Mucosa of descending colon (tissue), 3 donors: ENCODE measurements around the gene ZFAND3. TPM values are rescaled to one million over a fixed set of nuclear protein-coding genes. Genes with fewer than 3 reads are reported as not detected.

Experiments used
- ATAC-seq: fragments of 200-7000 bp; cut with Tn5 transposase; one replicate; pipeline ENCODE4 v1.9.1; 2020; ENCODE audit warnings: mild to moderate bottlenecking, moderate library complexity
- DNase-seq, 3 donors: peaks; one replicate each; pipeline ENCODE4 v3.0.0-alpha.2; 2020
- H3K36me3 ChIP-seq: fragments of 200-600 bp; one replicate; pipeline ENCODE4 v1.8.0; 2021; ENCODE audit warnings: low read depth, mild to moderate bottlenecking
- H3K4me1 ChIP-seq: fragments of 200-600 bp; one replicate; pipeline ENCODE4 v1.8.0; 2021; ENCODE audit warnings: low read depth, mild to moderate bottlenecking
- H3K4me3 ChIP-seq: fragments of 200-600 bp; one replicate; pipeline ENCODE4 v1.8.0; 2021; ENCODE audit warnings: mild to moderate bottlenecking
- H3K9me3 ChIP-seq: fragments of 200-600 bp; one replicate; pipeline ENCODE4 v1.8.0; 2021; ENCODE audit warnings: mild to moderate bottlenecking
- intact Hi-C, 2 donors: fragments of 100-400 bp; cut with DNase I in 1 of 2; cut with micrococcal nuclease in 1 of 2; formaldehyde crosslinking; loops; one replicate each; pipeline versions ENCODE4 v1.11.0 to v1.11.1; 2022; cut with DNase I, micrococcal nuclease
- total RNA-seq, 3 donors: library from RNA; stranded (reverse); fragmentation: NEBNext Ultra II Directional in 2 of 3; extraction: Animal tissue kit (Norgen Biotek cat#: 25700) in 2 of 3; gene quantifications; one replicate each; pipeline versions ENCODE4 v1.2.1 to v1.2.4, GENCODE V29; 2021 to 2023
- TF ChIP-seq, protein P1 (sequence below): fragments of 200-600 bp; IDR thresholded peaks from one replicate; pipeline ENCODE4 v1.8.0; 2022; ENCODE audit warnings: antibody characterized with exemption, mild to moderate bottlenecking
- donor health status: DM: no; HTN: no; CAD: no; lungs with moderate emphysema.
- donor health status: DM: no; HTN: no; CAD: no.
- donor health status: DM: no; HTN: yes; CAD: no.

The ZFAND3 gene
- total RNA-seq, 3 donors from 2014 or later: 63.9 to 84.0 (median 82.2) TPM

DNA sequence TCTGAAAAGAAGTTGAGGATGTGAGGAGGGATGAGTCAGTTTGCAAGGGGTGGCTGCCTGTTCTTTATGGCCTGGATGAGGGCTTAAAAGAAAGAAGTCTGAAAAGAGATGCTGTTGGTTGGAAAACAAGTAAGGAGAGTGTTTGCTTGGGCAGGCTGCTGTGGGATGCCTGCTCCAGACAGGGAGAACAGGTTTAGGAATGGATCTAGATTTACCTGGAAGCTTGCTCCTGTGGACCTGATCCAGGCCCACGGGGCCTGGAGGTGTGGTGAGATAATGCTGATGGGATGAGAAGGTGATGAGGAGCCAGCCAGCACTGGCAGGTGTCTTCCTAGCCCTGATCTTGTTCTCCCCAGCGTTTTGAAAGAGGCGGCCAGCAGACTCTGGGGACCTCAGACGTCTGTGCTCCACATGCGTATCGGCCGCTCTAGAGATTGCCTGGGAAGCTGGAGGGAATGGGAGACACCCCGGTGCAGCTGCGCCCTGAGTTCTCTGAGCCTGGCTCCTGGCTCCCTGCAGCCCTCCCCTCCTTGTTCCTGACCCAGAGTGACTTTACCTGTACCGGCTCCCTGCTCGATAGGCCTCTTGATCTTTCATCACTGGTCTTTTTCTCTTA, 331.3 kb downstream of the ZFAND3 start:
- intact Hi-C loops: no loop called here
- ATAC-seq (no peak), DNase-seq (no peak)
- Histone ChIP-seq H3K36me3 (no peaks in the 10 kb centered on the region), H3K4me3 (no peak overlapping the region), H3K9me3 (no peaks in the 10 kb centered on the region), H3K4me1 (no peaks in the 10 kb centered on the region)
- TF ChIP-seq, protein P1, sequence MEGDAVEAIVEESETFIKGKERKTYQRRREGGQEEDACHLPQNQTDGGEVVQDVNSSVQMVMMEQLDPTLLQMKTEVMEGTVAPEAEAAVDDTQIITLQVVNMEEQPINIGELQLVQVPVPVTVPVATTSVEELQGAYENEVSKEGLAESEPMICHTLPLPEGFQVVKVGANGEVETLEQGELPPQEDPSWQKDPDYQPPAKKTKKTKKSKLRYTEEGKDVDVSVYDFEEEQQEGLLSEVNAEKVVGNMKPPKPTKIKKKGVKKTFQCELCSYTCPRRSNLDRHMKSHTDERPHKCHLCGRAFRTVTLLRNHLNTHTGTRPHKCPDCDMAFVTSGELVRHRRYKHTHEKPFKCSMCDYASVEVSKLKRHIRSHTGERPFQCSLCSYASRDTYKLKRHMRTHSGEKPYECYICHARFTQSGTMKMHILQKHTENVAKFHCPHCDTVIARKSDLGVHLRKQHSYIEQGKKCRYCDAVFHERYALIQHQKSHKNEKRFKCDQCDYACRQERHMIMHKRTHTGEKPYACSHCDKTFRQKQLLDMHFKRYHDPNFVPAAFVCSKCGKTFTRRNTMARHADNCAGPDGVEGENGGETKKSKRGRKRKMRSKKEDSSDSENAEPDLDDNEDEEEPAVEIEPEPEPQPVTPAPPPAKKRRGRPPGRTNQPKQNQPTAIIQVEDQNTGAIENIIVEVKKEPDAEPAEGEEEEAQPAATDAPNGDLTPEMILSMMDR: no peak

- Histone ChIP-seq H3K9me3 (no peaks in the 10 kb centered on the region), H3K4me3 (no peak overlapping the region), H3K4me1 (no peaks in the 10 kb centered on the region), H3K36me3 (no peaks in the 10 kb centered on the region)
- DNase-seq (no peak), ATAC-seq (no peak)
- TF ChIP-seq, protein P1: no peak
- intact Hi-C loops: no loop called here
Observed at GRCh38 chr6:38151580-38152500, 332.3 kb downstream of the ZFAND3 start.

DNA sequence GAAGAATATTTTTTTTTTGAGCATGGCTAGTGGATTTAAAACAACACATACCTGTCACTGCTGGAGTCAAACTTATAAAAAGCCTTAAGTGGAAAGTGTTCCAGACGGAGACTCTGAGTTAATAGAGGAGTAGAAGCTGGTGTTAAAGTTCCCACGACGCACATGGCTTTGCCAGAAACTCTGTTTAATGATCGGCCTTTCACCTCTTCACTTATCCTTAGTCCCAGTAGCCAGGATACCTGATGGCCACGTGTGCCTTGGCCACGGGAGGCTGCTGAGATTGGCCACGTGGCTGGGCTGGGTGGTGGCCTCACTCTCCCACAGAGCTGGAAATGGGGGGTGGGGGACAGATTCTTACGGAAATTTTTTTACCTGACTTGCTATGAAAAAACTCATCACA, 333.1 kb downstream of the ZFAND3 start:
- Histone ChIP-seq H3K4me3 (no peak overlapping the region), H3K36me3 (no peaks in the 10 kb centered on the region), H3K4me1 (no peaks in the 10 kb centered on the region), H3K9me3 (no peaks in the 10 kb centered on the region)
- intact Hi-C loops: no loop called here
- TF ChIP-seq, protein P1: no peak
- no peak for DNase-seq
- no peak for ATAC-seq

DNA sequence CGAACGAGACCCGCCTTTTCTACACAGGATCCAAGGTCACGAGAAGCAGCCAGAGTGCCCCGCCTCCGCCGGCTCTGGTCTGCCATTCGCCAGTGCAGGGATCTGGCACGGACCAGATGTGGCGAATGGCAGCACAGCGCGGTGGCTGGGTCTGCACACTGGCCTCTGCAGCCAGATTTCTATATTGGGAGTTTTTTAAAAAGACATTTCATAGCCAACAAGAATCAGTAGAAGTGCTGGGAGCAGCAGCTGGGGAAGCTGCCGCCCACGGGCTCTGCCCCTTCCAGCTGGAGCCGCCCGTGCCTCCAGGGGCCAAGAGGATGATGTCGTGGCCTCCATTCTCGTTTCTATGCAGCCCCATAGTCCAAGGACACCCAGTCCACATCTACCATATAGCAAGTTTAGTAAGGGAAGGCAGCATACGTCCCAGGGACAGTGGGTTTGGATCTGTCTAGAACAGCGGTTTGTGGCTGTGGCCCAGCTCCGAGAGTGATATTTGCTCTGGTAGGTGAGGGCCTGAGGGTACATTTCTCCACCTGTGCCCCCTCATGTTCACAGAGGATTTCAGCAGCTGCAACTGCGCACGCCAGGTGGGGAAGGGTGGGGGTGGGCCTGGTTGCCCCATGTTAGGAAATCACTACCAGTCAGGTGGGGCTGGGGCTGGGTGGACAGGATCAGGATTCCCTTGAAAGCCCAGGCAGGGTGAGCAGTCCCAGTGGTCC, 333.7 kb downstream of the ZFAND3 start:
- ATAC-seq: no peak
- no peaks in the 10 kb centered on the region for H3K36me3 ChIP-seq
- no peak for DNase-seq

DNA sequence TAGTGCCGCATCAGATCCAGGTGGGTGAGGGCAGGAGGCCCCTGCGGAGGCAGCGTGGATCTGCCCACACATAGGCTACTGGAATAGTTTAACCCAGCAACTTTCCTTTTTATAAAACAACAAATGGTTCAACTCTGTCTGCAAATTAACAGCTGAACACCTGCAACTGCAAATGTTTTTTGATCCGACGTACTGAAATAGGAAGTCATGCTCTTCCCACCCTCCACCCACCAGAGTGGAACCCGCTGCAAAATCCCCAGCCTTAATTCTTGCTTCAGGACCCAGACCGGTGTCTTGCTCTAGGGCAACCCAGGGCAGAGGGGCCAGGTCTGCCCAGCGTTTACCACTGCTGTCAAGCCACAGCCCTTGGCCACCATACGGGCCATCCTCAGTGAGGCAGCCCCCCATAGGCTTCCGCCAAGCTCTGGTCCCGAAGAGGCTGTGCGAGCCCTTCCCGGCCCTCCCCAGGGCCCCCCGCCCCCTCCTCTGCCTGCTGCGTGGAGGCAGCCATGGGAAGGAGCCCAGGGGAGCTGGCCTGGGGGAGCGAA, 334.3 kb downstream of the ZFAND3 start:
- TF ChIP-seq, protein P1: no peak
- no peak for DNase-seq
- H3K4me3 ChIP-seq: no peak overlapping the region
- no peaks in the 10 kb centered on the region for H3K4me1 ChIP-seq
- H3K9me3 ChIP-seq: no peaks in the 10 kb centered on the region
- no peaks in the 10 kb centered on the region for H3K36me3 ChIP-seq
- no peak for ATAC-seq
- intact Hi-C loops: no loop called here

More for the DNA sequence above, 333.7 kb downstream of the ZFAND3 start:
- TF ChIP-seq, protein P1: no peak
- intact Hi-C loops: no loop called here
- H3K9me3 ChIP-seq: no peaks in the 10 kb centered on the region
- no peak overlapping the region for H3K4me3 ChIP-seq
- no peaks in the 10 kb centered on the region for H3K4me1 ChIP-seq
